ENCODE data around the gene ERP44. TPM values are rescaled to one million over a fixed set of nuclear protein-coding genes. Genes with fewer than 3 reads are reported as not detected.

The ERP44 gene
- total and polyA plus RNA-seq, 2 donors (not counting 3 experiments of a cell fraction or from before 2014, with no cell fraction given) = 9.9 to 21.4 TPM

DNA sequence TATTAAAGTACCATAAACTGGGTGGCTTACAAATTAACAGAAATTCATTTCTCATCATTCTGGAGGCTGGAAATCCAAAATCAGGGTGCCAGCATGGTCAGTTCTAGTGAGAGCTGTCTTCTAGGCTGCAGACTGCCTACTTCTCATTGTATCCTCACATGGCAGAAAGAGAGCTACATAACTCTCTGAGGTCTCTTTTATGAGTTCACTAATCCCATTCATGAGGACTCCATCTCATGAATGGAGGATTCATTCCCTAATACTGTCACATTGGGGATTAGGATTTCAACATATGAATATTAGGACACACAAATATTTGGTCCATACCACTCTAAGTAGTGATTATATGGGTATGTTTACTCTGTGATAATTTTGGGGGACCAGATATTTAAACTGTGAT, 84.0 kb downstream of the ERP44 start:
- no peak for FAIRE-seq
- Histone ChIP-seq H3K9ac (replicated peaks; ENCODE audit: extremely low read depth, insufficient read depth, low read length) (no peak overlapping the region), H4K20me1 (replicated peaks; ENCODE audit: control insufficient read depth, extremely low read depth, insufficient read depth, low read length) (no peaks in the 10 kb centered on the region), H3K79me2 (ENCODE audit: control insufficient read depth, insufficient read depth, low read length) (no peaks in the 10 kb centered on the region), H3K4me1 (ENCODE audit: control insufficient read depth, extremely low read depth, insufficient read depth, low read length) (no peaks in the 10 kb centered on the region), H3K9me3 (replicated peaks; ENCODE audit: control insufficient read depth, insufficient read depth, low read length) (no peaks in the 10 kb centered on the region), H3K4me2 (ENCODE audit: insufficient read depth, low read length) (no peak overlapping the region), H3K36me3 (ENCODE audit: control insufficient read depth in 2 of 2, extremely low read depth in 1 of 2, insufficient read depth in 2 of 2, low read length in 2 of 2) (no peaks in the 10 kb centered on the region), H3K4me3 (replicated peaks in 1 of 3; ENCODE audit: insufficient read depth in 1 of 3, low read depth in 1 of 3, low read length in 3 of 3) (no peak overlapping the region), H3K9me1 (replicated peaks; ENCODE audit: control insufficient read depth, extremely low read depth, insufficient read depth, low read length) (no peaks in the 10 kb centered on the region), H3K27me3 (ENCODE audit: control insufficient read depth in 2 of 2, insufficient read depth in 2 of 2, low read length in 2 of 2) (no peaks in the 10 kb centered on the region), H2AFZ (ENCODE audit: low read depth, low read length) (no peak overlapping the region), H3K27ac (ENCODE audit: insufficient read depth, low read depth, low read length) (no peak overlapping the region)
- dilution Hi-C loops (cut with MboI; ENCODE audit: extremely low pct_ligation_motif_present, low sequenced_read_pairs) (no loop called here), intact Hi-C loops (cut with micrococcal nuclease) (loop anchor here (5.0 kb wide), 1 partner anchor 193 kb away; the partner anchor contains the start of gene NR4A3)
- CTCF ChIA-PET = interaction anchor here (0.5 to 2.0 kb wide), 4 partner anchors 8 to 310 kb away, joined by 3 to 5 read pairs (median 3); no protein-coding TSS in a partner anchor
- POLR2A ChIA-PET = no interaction called here
- BruUV-seq (replicated peaks) = no TSS peak
- TF ChIP-seq POLR2A (IDR thresholded peaks at IDR 0.05; ENCODE audit: low read depth, low read length) = no peak
- DNase-seq (ENCODE audit: low read depth, low spot score) = no peak

- ChIA-PET POLR2A (no interaction called here), CTCF (interaction anchor here (1.3 to 2.4 kb wide), 6 partner anchors 9 to 841 kb away, joined by 3 to 8 read pairs (median 5); no protein-coding TSS in a partner anchor)
- Histone ChIP-seq H3K4me3 (replicated peaks in 1 of 3; ENCODE audit: insufficient read depth in 1 of 3, low read depth in 1 of 3, low read length in 3 of 3) (no peak overlapping the region), H3K9me3 (replicated peaks; ENCODE audit: control insufficient read depth, insufficient read depth, low read length) (no peaks in the 10 kb centered on the region), H3K36me3 (ENCODE audit: control insufficient read depth in 2 of 2, extremely low read depth in 1 of 2, insufficient read depth in 2 of 2, low read length in 2 of 2) (no peaks in the 10 kb centered on the region), H2AFZ (ENCODE audit: low read depth, low read length) (no peak overlapping the region), H3K4me1 (ENCODE audit: control insufficient read depth, extremely low read depth, insufficient read depth, low read length) (no peaks in the 10 kb centered on the region), H3K27ac (ENCODE audit: insufficient read depth, low read depth, low read length) (no peak overlapping the region), H3K9me1 (replicated peaks; ENCODE audit: control insufficient read depth, extremely low read depth, insufficient read depth, low read length) (no peaks in the 10 kb centered on the region), H4K20me1 (replicated peaks; ENCODE audit: control insufficient read depth, extremely low read depth, insufficient read depth, low read length) (no peaks in the 10 kb centered on the region), H3K27me3 (ENCODE audit: control insufficient read depth in 2 of 2, insufficient read depth in 2 of 2, low read length in 2 of 2) (no peaks in the 10 kb centered on the region), H3K4me2 (ENCODE audit: insufficient read depth, low read length) (no peak overlapping the region), H3K9ac (replicated peaks; ENCODE audit: extremely low read depth, insufficient read depth, low read length) (no peak overlapping the region), H3K79me2 (ENCODE audit: control insufficient read depth, insufficient read depth, low read length) (no peaks in the 10 kb centered on the region)
- DNase-seq (ENCODE audit: low read depth, low spot score) (no peak), FAIRE-seq (no peak)
- no TSS peak for BruUV-seq (replicated peaks)
- intact Hi-C loops (cut with micrococcal nuclease) = loop anchor here (5.0 kb wide), 1 partner anchor 191 kb away; the partner anchor contains the start of gene NR4A3
- dilution Hi-C loops (cut with MboI; ENCODE audit: extremely low pct_ligation_motif_present, low sequenced_read_pairs) = no loop called here
- TF ChIP-seq JUN (IDR thresholded peaks at IDR 0.05; ENCODE audit: borderline replicate concordance, insufficient read depth, insufficient read length, low read depth) = no peak
- TF ChIP-seq MYC (IDR thresholded peaks at IDR 0.05; ENCODE audit: low read depth, low read length) = no peak
- TF ChIP-seq, protein P1, sequence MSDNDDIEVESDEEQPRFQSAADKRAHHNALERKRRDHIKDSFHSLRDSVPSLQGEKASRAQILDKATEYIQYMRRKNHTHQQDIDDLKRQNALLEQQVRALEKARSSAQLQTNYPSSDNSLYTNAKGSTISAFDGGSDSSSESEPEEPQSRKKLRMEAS (IDR thresholded peaks at IDR 0.05; ENCODE audit: insufficient read depth, insufficient read length) = no peak
These were observed 85.2 kb downstream of the ERP44 start for GRCh38 chr9:100013573-100013972.

All from endothelial cell of umbilical vein (primary cell).